Dermis blood vessel endothelial cell (primary cell): ENCODE data around the gene STK35. TPM values are rescaled to one million over a fixed set of nuclear protein-coding genes. Genes with fewer than 3 reads are reported as not detected.

Source experiments
- total RNA-seq: library from RNA; depleted of rRNA; stranded (reverse); fragments of >200 nt; gene quantifications from 2 replicates; pipeline ENCODE4 v1.2.3, GENCODE V29; 2014

The STK35 gene
- total RNA-seq, 1 donor from 2014 or later = 27.2 TPM

Other genes with a start within 250 kb of the STK35 start
- 35.2 and 55.2 TPM in 2 replicates for gene SIRPA, start 206.4 kb upstream of the STK35 start, total RNA-seq
- not detected in 2 replicates for gene PDYN, start 107.8 kb upstream of the STK35 start, total RNA-seq
- not detected in 2 replicates for gene TGM3, start 194.2 kb downstream of the STK35 start, total RNA-seq